ENCODE results near the gene ELOB. TPM values are rescaled to one million over a fixed set of nuclear protein-coding genes. Genes with fewer than 3 reads are reported as not detected.

The ELOB gene
- total and polyA plus RNA-seq, 10 of the 15 experiments (the other 5 are each of a cell fraction or from before 2014, with no cell fraction given) = 86.9 to 823 (median 263) TPM

DNA sequence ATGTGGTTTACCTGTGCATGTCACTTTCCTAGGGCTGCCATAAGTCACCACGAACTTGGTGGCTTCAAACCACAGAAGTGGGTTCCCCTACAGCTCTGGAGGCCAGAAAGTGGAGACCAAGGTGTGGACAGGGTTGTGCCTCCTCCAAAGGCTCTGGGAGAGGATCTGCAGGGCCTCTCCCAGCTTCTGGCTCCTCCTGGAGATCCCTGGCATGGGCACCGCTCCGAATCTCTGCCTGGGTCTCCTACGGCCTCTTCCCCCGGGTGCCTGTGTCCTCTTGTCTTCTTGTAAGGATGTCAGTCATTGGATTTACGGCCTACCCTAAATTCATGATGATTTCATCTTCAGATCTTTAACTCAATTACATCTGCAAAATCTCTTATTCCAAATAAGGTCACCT, 27.1 kb downstream of the ELOB start:
- no peak overlapping the region for H3K9ac ChIP-seq (ENCODE audit: control insufficient read depth, insufficient read depth, low read length)
- no peak overlapping the region for H2AFZ ChIP-seq (ENCODE audit: control insufficient read depth, low read depth, low read length)
- ATAC-seq = no peak
- H3K4me2 ChIP-seq (ENCODE audit: control insufficient read depth, insufficient read depth) = no peak overlapping the region
- no peaks in the 10 kb centered on the region for H3K27me3 ChIP-seq (replicated peaks in 1 of 2; ENCODE audit: control insufficient read depth in 2 of 2, insufficient read depth in 2 of 2, low read length in 1 of 2)
- peaks cover 12% of the 10 kb centered on the region for H4K20me1 ChIP-seq (ENCODE audit: control insufficient read depth, insufficient read depth)
- POLR2A ChIA-PET = no interaction called here
- no TSS peak for BruUV-seq (replicated peaks)
- WGBS (ENCODE audit: insufficient coverage, insufficient replicate concordance, low lambda C conversion rate, missing lambda C conversion rate) = 83% methylated on average over 6 of the region's 6 CpGs
- SMC1A ChIA-PET (ENCODE audit: uncharacterized antibody, unreplicated experiment) = interaction anchor here (0.6 kb wide), 1 partner anchor 936 kb away, joined by 3 read pairs; no protein-coding TSS in a partner anchor
- RAD21 ChIA-PET (ENCODE audit: unreplicated experiment) = no interaction called here
- H3K9me3 ChIP-seq (replicated peaks; ENCODE audit: control insufficient read depth, insufficient read depth, low read length) = no peaks in the 10 kb centered on the region; the same call in 2 of the 3 replicates
- in situ Hi-C loops (cut with MboI) = no loop called here
- intact Hi-C loops (cut with micrococcal nuclease; ENCODE audit: unreplicated experiment) = no loop called here
- H3K27ac ChIP-seq (ENCODE audit: control insufficient read depth, insufficient read depth) = no peak overlapping the region
- peaks cover 11% of the 10 kb centered on the region; the same call in 1 of the 2 replicates for H3K4me1 ChIP-seq (ENCODE audit: control insufficient read depth, insufficient read depth, low read length)
- FAIRE-seq = no peak
- H3K36me3 ChIP-seq (ENCODE audit: control insufficient read depth in 2 of 2, insufficient read depth in 2 of 2, low read length in 1 of 2) = no peaks in the 10 kb centered on the region
- H3K4me3 ChIP-seq = no peak overlapping the region
- TF ChIP-seq RAD21 (IDR thresholded peaks at IDR 0.05; ENCODE audit: insufficient read depth, low read depth, low read length) (no peak), EGR1 (IDR thresholded peaks at IDR 0.05; ENCODE audit: borderline replicate concordance in 1 of 2, low read depth in 2 of 2, low read length in 2 of 2) (no peak), PML (IDR thresholded peaks at IDR 0.05; ENCODE audit: low read length) (no peak), NFXL1 (IDR thresholded peaks at IDR 0.05; ENCODE audit: borderline replicate concordance) (no peak), FOS (IDR thresholded peaks at IDR 0.05; ENCODE audit: borderline replicate concordance, extremely low read depth, insufficient read length) (no peak), SUPT20H (IDR thresholded peaks at IDR 0.05; ENCODE audit: borderline replicate concordance, control insufficient read depth, low read depth, low read length) (no peak), ZNF274 (IDR thresholded peaks at IDR 0.05; ENCODE audit: insufficient read depth, insufficient read length) (no peak), PAX8 (IDR thresholded peaks at IDR 0.05) (no peak), CREB1 (IDR thresholded peaks at IDR 0.05; ENCODE audit: low read depth) (no peak), CBX3 (IDR thresholded peaks at IDR 0.05; ENCODE audit: borderline replicate concordance, low read depth) (no peak), IRF4 (IDR thresholded peaks at IDR 0.05; ENCODE audit: low read depth, low read length) (no peak), IKZF1 (conservative IDR thresholded peaks at IDR 0.05) (no peak), CHD1 (IDR thresholded peaks at IDR 0.05; ENCODE audit: low read depth, low read length) (no peak), STAT1 (conservative IDR thresholded peaks at IDR 0.05) (no peak), DPF2 (IDR thresholded peaks at IDR 0.05) (no peak), TARDBP (IDR thresholded peaks at IDR 0.05; ENCODE audit: borderline replicate concordance) (no peak)
- TF ChIP-seq, protein P1, sequence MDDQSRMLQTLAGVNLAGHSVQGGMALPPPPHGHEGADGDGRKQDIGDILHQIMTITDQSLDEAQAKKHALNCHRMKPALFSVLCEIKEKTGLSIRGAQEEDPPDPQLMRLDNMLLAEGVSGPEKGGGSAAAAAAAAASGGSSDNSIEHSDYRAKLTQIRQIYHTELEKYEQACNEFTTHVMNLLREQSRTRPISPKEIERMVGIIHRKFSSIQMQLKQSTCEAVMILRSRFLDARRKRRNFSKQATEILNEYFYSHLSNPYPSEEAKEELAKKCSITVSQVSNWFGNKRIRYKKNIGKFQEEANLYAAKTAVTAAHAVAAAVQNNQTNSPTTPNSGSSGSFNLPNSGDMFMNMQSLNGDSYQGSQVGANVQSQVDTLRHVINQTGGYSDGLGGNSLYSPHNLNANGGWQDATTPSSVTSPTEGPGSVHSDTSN (IDR thresholded peaks at IDR 0.05; ENCODE audit: insufficient replicate concordance, low read depth, low read length) = no peak
- TF ChIP-seq, protein P2, sequence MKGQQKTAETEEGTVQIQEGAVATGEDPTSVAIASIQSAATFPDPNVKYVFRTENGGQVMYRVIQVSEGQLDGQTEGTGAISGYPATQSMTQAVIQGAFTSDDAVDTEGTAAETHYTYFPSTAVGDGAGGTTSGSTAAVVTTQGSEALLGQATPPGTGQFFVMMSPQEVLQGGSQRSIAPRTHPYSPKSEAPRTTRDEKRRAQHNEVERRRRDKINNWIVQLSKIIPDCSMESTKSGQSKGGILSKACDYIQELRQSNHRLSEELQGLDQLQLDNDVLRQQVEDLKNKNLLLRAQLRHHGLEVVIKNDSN (IDR thresholded peaks at IDR 0.05; ENCODE audit: borderline replicate concordance, extremely low read length, insufficient read depth, low read depth, low read length) = no peak
- DNase-seq (ENCODE audit: low read depth, low spot score) = no peak
- peaks cover 38% of the 10 kb centered on the region for H3K79me2 ChIP-seq (ENCODE audit: control insufficient read depth, insufficient read depth, low read length)
- CTCF ChIA-PET = no interaction called here
